T-helper 2 cell (primary cell): ENCODE measurements around the gene SREK1IP1.

Experiments
- DNase-seq, 5 experiments: peaks; one replicate each; pipeline versions ENCODE4 v3.0.0 to v3.0.0-alpha.2; 2012 to 2022

Gene SREK1IP1

GRCh38 chr5:64680289-64680688 lies 88.2 kb downstream of the SREK1IP1 start:
- DNase-seq: peak in 1 of 5 experiments; percentile 3

- no peak for DNase-seq
These were observed 90.1 kb downstream of the SREK1IP1 start for GRCh38 chr5:64678374-64678773.

- DNase-seq: peak in 1 of 5 experiments; percentile 1
These were observed 96.8 kb downstream of the SREK1IP1 start for GRCh38 chr5:64671678-64672077.

GRCh38 chr5:64670277-64670676 lies 98.2 kb downstream of the SREK1IP1 start:
- DNase-seq: no peak
